ENCODE measurements around the gene GSAP. TPM values are rescaled to one million over a fixed set of nuclear protein-coding genes. Genes with fewer than 3 reads are reported as not detected.

GSAP gene
- total RNA-seq, 6 experiments from 2014 or later = 14.1 to 34.6 (median 26.5) TPM

- ATAC-seq = no peak
- 82% methylated on average over 2 of the region's 2 CpGs for WGBS (ENCODE audit: insufficient coverage, low coverage, low lambda C conversion rate, missing lambda C conversion rate)
Observed at GRCh38 chr7:77442636-77443035, 26.5 kb upstream of the GSAP start.

GRCh38 chr7:77441046-77441445 lies 24.9 kb upstream of the GSAP start:
- DNase-seq (no peak), ATAC-seq (no peak)
- Histone ChIP-seq H3K9me3 (no peaks in the 10 kb centered on the region), H3K4me3 (no peak overlapping the region), H3K27ac (no peak overlapping the region), H3K27me3 (no peaks in the 10 kb centered on the region), H3K36me3 (no peaks in the 10 kb centered on the region), H3K4me1 (no peaks in the 10 kb centered on the region)
- TF ChIP-seq POLR2A (IDR thresholded peaks at IDR 0.05) (no peak), CTCF (IDR thresholded peaks at IDR 0.05) (no peak)
- intact Hi-C loops (cut with DNase I) = no loop called here
- 89% methylated on average over 2 of the region's 2 CpGs for WGBS (ENCODE audit: insufficient coverage, low coverage, low lambda C conversion rate, missing lambda C conversion rate)

More at GRCh38 chr7:77442636-77443035, 26.5 kb upstream of the GSAP start:
- Histone ChIP-seq H3K27me3 (no peaks in the 10 kb centered on the region), H3K27ac (no peak overlapping the region), H3K4me1 (no peaks in the 10 kb centered on the region), H3K9me3 (no peaks in the 10 kb centered on the region), H3K4me3 (no peak overlapping the region), H3K36me3 (no peaks in the 10 kb centered on the region)
- TF ChIP-seq CTCF (IDR thresholded peaks at IDR 0.05) (no peak), POLR2A (IDR thresholded peaks at IDR 0.05) (no peak)
- intact Hi-C loops (cut with DNase I) = no loop called here
- DNase-seq = no peak

GRCh38 chr7:77439572-77439971 lies 23.4 kb upstream of the GSAP start:
- peak in 2 of 3 donors; percentile 48 to 70 for DNase-seq
- Histone ChIP-seq H3K4me3 (no peak overlapping the region), H3K27ac (no peak overlapping the region), H3K9me3 (no peaks in the 10 kb centered on the region), H3K36me3 (no peaks in the 10 kb centered on the region), H3K4me1 (no peaks in the 10 kb centered on the region), H3K27me3 (no peaks in the 10 kb centered on the region)
- intact Hi-C loops (cut with DNase I) = no loop called here
- peak; percentile 97 to 99 (median 98) for ATAC-seq
- TF ChIP-seq POLR2A (IDR thresholded peaks at IDR 0.05) (no peak), CTCF (IDR thresholded peaks at IDR 0.05) (peak; percentile 52 to 64 (median 58))
- WGBS (ENCODE audit: insufficient coverage, low coverage, low lambda C conversion rate, missing lambda C conversion rate) = 36% methylated on average over 5 of the region's 5 CpGs

- no peaks in the 10 kb centered on the region for H3K36me3 ChIP-seq
- TF ChIP-seq POLR2A (IDR thresholded peaks at IDR 0.05) (no peak), CTCF (IDR thresholded peaks at IDR 0.05) (no peak)
- H3K27me3 ChIP-seq = no peaks in the 10 kb centered on the region
- ATAC-seq (no peak), DNase-seq (no peak)
- H3K4me3 ChIP-seq = no peak overlapping the region
- H3K4me1 ChIP-seq = no peaks in the 10 kb centered on the region
- 100% methylated on average over 1 of the region's 1 CpG for WGBS (ENCODE audit: insufficient coverage, low coverage, low lambda C conversion rate, missing lambda C conversion rate)
- intact Hi-C loops (cut with DNase I) = no loop called here
- no peaks in the 10 kb centered on the region for H3K9me3 ChIP-seq
- H3K27ac ChIP-seq = no peak overlapping the region
Observed at GRCh38 chr7:77438131-77438530, 22.0 kb upstream of the GSAP start.

Data from right lobe of liver (tissue), 6 donors.